Keratinocyte (primary cell): ENCODE data around the gene RAPGEF4.

Experiments
- CTCF ChIP-seq, 3 experiments: IDR thresholded peaks in 1 of 3; conservative IDR thresholded peaks in 1 of 3; optimal IDR thresholded peaks in 1 of 3; 2 replicates in 2 of 3; 3 replicates in 1 of 3; pipeline versions ENCODE3 to v1.5.1; 2011; ENCODE audit warnings: low read length in 3 of 3, mild to moderate bottlenecking in 3 of 3, moderate library complexity in 2 of 3, control low read depth in 1 of 3, inconsistent platforms in 1 of 3; ENCODE audit not compliant: insufficient read depth in 2 of 3; ENCODE audit errors: extremely low read depth in 1 of 3
- EZH2 ChIP-seq: IDR thresholded peaks from one replicate; pipeline ENCODE4 v1.6.1; 2012; ENCODE audit warnings: inconsistent platforms, mild to moderate bottlenecking, low read length, moderate library complexity

GRCh38 chr2:172698041-172698863 lies 37.4 kb upstream of the RAPGEF4 start:
- TF ChIP-seq CTCF (optimal IDR thresholded peaks at IDR 0.05 in 1 of 3, IDR thresholded peaks at IDR 0.05 in 1 of 3, conservative IDR thresholded peaks at IDR 0.05 in 1 of 3; ENCODE audit: extremely low read depth in 1 of 3, insufficient read depth in 2 of 3, low read length in 3 of 3), result no peak
- no peak for TF ChIP-seq EZH2
